HepG2 (cell line): ENCODE data around the gene SEPTIN10. TPM values are rescaled to one million over a fixed set of nuclear protein-coding genes. Genes with fewer than 3 reads are reported as not detected.

Experiments
- ARNT ChIP-seq: fragments of 450-650 bp; IDR thresholded peaks from 2 replicates; pipeline ENCODE4 v1.6.1; 2017
- BCL6 ChIP-seq: IDR thresholded peaks from 2 replicates; pipeline ENCODE4 v1.6.1; 2016; ENCODE audit warnings: missing genetic modification reagents, missing compliant biosample characterization
- BHLHE40 ChIP-seq: IDR thresholded peaks from 2 replicates; pipeline ENCODE4 v1.6.1; 2011; ENCODE audit warnings: low read length, improper control_type of control experiment
- CBFB ChIP-seq: sonication (generic); formaldehyde crosslinking; IDR thresholded peaks from 2 replicates; pipeline ENCODE4 v1.4.0; 2020; ENCODE audit warnings: missing genetic modification reagents
- CEBPG ChIP-seq: IDR thresholded peaks from 2 replicates; pipeline ENCODE4 v1.6.1; 2016
- EED ChIP-seq: sonication (generic); formaldehyde crosslinking; IDR thresholded peaks from 2 replicates; pipeline ENCODE4 v1.5.0; 2020; ENCODE audit warnings: mild to moderate bottlenecking, missing genetic modification reagents
- GABPB1 ChIP-seq: IDR thresholded peaks from 2 replicates; pipeline ENCODE4 v1.6.1; 2016; ENCODE audit warnings: mild to moderate bottlenecking, missing genetic modification reagents, moderate library complexity, missing compliant biosample characterization
- GTF3A ChIP-seq: sonication (generic); formaldehyde crosslinking; conservative IDR thresholded peaks from 2 replicates; pipeline ENCODE4 v1.4.0; 2020; ENCODE audit warnings: mild to moderate bottlenecking, missing genetic modification reagents
- HDAC2 ChIP-seq: sonication (generic); formaldehyde crosslinking; IDR thresholded peaks from 2 replicates; pipeline ENCODE4 v1.4.0; 2020; ENCODE audit warnings: missing genetic modification reagents
- MAFG ChIP-seq: sonication (generic); formaldehyde crosslinking; IDR thresholded peaks from 2 replicates; pipeline ENCODE4 v1.5.1; 2020; ENCODE audit warnings: mild to moderate bottlenecking, missing genetic modification reagents
- MATR3 ChIP-seq: sonication (generic); formaldehyde crosslinking; IDR thresholded peaks from 2 replicates; pipeline ENCODE4 v1.4.0; 2020; ENCODE audit warnings: missing genetic modification reagents
- NCOA1 ChIP-seq: sonication (generic); formaldehyde crosslinking; IDR thresholded peaks from 2 replicates; pipeline ENCODE4 v1.9.0; 2021; ENCODE audit warnings: missing genetic modification reagents
- NFRKB ChIP-seq: fragments of 450-650 bp; IDR thresholded peaks from 2 replicates; pipeline ENCODE4 v1.6.1; 2017
- PPARG ChIP-seq: conservative IDR thresholded peaks from 2 replicates; pipeline ENCODE4 v1.6.1; 2016; ENCODE audit warnings: missing biosample characterization, missing genetic modification reagents
- RARA ChIP-seq: IDR thresholded peaks from 2 replicates; pipeline ENCODE4 v1.6.1; 2016; ENCODE audit warnings: missing genetic modification reagents, missing compliant biosample characterization
- TCF7 ChIP-seq: sonication (generic); IDR thresholded peaks from 2 replicates; pipeline ENCODE4 v1.6.1; 2016; ENCODE audit warnings: antibody characterized with exemption, low read depth
- THYN1 ChIP-seq: sonication (generic); formaldehyde crosslinking; IDR thresholded peaks from 2 replicates; pipeline ENCODE4 v1.8.1; 2023; ENCODE audit warnings: low read depth, mild to moderate bottlenecking, moderate library complexity, missing genetic modification reagents, borderline replicate concordance
- ZFAT ChIP-seq: sonication (generic); formaldehyde crosslinking; conservative IDR thresholded peaks from 2 replicates; pipeline ENCODE4 v1.8.1; 2023; ENCODE audit warnings: missing genetic modification reagents, inconsistent platforms
- ZFY ChIP-seq: sonication (generic); formaldehyde crosslinking; IDR thresholded peaks from 2 replicates; pipeline ENCODE4 v1.4.0; 2020; ENCODE audit warnings: missing genetic modification reagents
- ZIK1 ChIP-seq: sonication (generic); formaldehyde crosslinking; IDR thresholded peaks from 2 replicates; pipeline ENCODE4 v1.5.0; 2020; ENCODE audit warnings: mild to moderate bottlenecking, low read depth, missing genetic modification reagents, borderline replicate concordance
- ZNF136 ChIP-seq: sonication (generic); formaldehyde crosslinking; IDR thresholded peaks from 2 replicates; pipeline ENCODE4 v1.8.1; 2022; ENCODE audit warnings: low read depth, mild to moderate bottlenecking, moderate library complexity, missing genetic modification reagents
- ZNF605 ChIP-seq: sonication (generic); formaldehyde crosslinking; IDR thresholded peaks from 2 replicates; pipeline ENCODE4 v1.8.0; 2022; ENCODE audit warnings: mild to moderate bottlenecking, missing genetic modification reagents
- ZNF660 ChIP-seq: sonication (generic); formaldehyde crosslinking; IDR thresholded peaks from 2 replicates; pipeline ENCODE4 v1.5.1; 2020; ENCODE audit warnings: mild to moderate bottlenecking, low read depth, missing genetic modification reagents, borderline replicate concordance
- polyA plus RNA-seq, 8 experiments: library from polyadenylated mRNA; depleted of rRNA in 3 of 8; stranded (reverse) in 7 of 8; unstranded in 1 of 8; fragments of >200 nt; fragmentation: Illumina TruSeq in 4 of 8; extraction: Trizol in 4 of 8; gene quantifications; 2 replicates each; pipeline versions ENCODE4 v1.2.1 to v1.2.3, GENCODE V29; 2011 to 2016; ENCODE audit warnings: low read depth in 4 of 8, missing spikeins in 1 of 8, mixed read lengths in 1 of 8; ENCODE audit not compliant: insufficient read depth in 1 of 8
- total RNA-seq, 5 experiments: library from RNA; depleted of rRNA; stranded (reverse); fragments of >200 nt; fragmentation: Illumina TruSeq; extraction: Trizol; gene quantifications; 2 replicates each; pipeline ENCODE4 v1.2.3, GENCODE V29; 2016; ENCODE audit warnings: low read depth in 1 of 5
- TF ChIP-seq, protein P1 (sequence below): IDR thresholded peaks from 2 replicates; pipeline ENCODE4 v1.6.1; 2018; ENCODE audit warnings: missing genetic modification reagents, mild to moderate bottlenecking, missing compliant biosample characterization
- TF ChIP-seq, protein P2 (sequence below): sonication (generic); formaldehyde crosslinking; IDR thresholded peaks from 2 replicates; pipeline ENCODE4 v1.4.0; 2020; ENCODE audit warnings: missing genetic modification reagents
- TF ChIP-seq, protein P3 (sequence below): sonication (generic); formaldehyde crosslinking; IDR thresholded peaks from 2 replicates; pipeline ENCODE4 v1.5.0; 2020; ENCODE audit warnings: mild to moderate bottlenecking, missing genetic modification reagents
- TF ChIP-seq, protein P4 (sequence below): sonication (generic); formaldehyde crosslinking; IDR thresholded peaks from 2 replicates; pipeline ENCODE4 v1.5.1; 2020; ENCODE audit warnings: missing genetic modification reagents, mild to moderate bottlenecking, borderline replicate concordance

The SEPTIN10 gene
- total and polyA plus RNA-seq, 2 of the 13 experiments (the other 11 are each of a cell fraction or from before 2014, with no cell fraction given): 45.8 to 67.5 TPM

DNA sequence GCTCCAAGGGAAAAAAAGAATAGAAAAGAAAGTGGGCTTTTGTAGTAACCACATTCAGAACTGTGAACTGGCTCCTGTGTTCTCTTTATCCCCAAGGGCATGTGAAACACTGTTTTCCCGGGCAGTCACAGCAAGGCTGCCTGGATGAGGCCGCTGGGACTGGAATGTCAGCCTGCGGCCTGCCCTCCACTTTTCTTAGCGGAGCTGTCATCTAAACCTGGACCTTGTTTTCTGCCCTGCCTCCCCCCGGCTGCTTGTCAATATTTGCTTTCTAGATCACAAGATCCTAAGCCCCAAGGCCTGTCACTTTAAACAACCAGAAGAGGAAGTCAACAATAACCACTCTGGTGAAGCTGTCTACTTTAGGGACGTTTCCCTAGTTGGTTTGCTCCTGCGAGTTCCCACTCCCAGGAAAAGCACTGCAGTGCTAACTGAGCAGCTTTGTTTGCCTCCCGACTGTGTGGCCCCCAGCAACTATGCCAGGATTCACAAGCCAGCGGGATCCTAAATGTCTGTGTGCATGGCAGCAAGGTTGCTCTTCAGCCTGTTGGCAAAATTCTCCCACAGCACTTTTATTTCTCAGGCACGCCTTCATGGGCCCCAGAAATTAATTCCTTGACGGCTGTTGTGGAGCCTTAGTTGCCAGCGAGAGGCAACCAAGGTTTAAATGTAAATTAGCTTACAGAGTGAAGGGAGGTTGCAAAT, 31.0 kb upstream of the SEPTIN10 start (continued):
- TF ChIP-seq, protein P1, sequence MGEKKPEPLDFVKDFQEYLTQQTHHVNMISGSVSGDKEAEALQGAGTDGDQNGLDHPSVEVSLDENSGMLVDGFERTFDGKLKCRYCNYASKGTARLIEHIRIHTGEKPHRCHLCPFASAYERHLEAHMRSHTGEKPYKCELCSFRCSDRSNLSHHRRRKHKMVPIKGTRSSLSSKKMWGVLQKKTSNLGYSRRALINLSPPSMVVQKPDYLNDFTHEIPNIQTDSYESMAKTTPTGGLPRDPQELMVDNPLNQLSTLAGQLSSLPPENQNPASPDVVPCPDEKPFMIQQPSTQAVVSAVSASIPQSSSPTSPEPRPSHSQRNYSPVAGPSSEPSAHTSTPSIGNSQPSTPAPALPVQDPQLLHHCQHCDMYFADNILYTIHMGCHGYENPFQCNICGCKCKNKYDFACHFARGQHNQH (CRISPR knock-in tag): peak; percentile 99
- TF ChIP-seq THYN1 (CRISPR knock-in tag) (0 out of 2 replicates have a peak, but pooled peaks have one; percentile 48), ZFY (CRISPR knock-in tag) (peak; percentile 94), NFRKB (no peak), NCOA1 (CRISPR knock-in tag) (peak; percentile 97), ARNT (no peak), ZNF660 (CRISPR knock-in tag) (no peak), HDAC2 (CRISPR knock-in tag) (peak; percentile 99), PPARG (peak; percentile 96), GABPB1 (CRISPR knock-in tag) (peak; percentile 71), RARA (CRISPR knock-in tag) (peak; percentile 95), ZIK1 (CRISPR knock-in tag) (peak; percentile 61; the same call in 1 of the 2 replicates), ZFAT (0 out of 2 replicates have a peak, but pooled peaks have one; percentile 32), ZNF136 (CRISPR knock-in tag) (peak; percentile 93), GTF3A (peak; percentile 83; the same call in 1 of the 2 replicates), EED (CRISPR knock-in tag) (no peak), CBFB (CRISPR knock-in tag) (peak; percentile 94), MATR3 (CRISPR knock-in tag) (no peak), CEBPG (CRISPR knock-in tag) (peak; percentile 60), TCF7 (peak; percentile 97), BCL6 (CRISPR knock-in tag) (peak; percentile 94), ZNF605 (CRISPR knock-in tag) (peak; percentile 96), BHLHE40 (peak; percentile 80), MAFG (no peak)
- TF ChIP-seq, protein P2, sequence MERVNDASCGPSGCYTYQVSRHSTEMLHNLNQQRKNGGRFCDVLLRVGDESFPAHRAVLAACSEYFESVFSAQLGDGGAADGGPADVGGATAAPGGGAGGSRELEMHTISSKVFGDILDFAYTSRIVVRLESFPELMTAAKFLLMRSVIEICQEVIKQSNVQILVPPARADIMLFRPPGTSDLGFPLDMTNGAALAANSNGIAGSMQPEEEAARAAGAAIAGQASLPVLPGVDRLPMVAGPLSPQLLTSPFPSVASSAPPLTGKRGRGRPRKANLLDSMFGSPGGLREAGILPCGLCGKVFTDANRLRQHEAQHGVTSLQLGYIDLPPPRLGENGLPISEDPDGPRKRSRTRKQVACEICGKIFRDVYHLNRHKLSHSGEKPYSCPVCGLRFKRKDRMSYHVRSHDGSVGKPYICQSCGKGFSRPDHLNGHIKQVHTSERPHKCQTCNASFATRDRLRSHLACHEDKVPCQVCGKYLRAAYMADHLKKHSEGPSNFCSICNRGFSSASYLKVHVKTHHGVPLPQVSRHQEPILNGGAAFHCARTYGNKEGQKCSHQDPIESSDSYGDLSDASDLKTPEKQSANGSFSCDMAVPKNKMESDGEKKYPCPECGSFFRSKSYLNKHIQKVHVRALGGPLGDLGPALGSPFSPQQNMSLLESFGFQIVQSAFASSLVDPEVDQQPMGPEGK (CRISPR knock-in tag): peak; percentile 99
- TF ChIP-seq, protein P3, sequence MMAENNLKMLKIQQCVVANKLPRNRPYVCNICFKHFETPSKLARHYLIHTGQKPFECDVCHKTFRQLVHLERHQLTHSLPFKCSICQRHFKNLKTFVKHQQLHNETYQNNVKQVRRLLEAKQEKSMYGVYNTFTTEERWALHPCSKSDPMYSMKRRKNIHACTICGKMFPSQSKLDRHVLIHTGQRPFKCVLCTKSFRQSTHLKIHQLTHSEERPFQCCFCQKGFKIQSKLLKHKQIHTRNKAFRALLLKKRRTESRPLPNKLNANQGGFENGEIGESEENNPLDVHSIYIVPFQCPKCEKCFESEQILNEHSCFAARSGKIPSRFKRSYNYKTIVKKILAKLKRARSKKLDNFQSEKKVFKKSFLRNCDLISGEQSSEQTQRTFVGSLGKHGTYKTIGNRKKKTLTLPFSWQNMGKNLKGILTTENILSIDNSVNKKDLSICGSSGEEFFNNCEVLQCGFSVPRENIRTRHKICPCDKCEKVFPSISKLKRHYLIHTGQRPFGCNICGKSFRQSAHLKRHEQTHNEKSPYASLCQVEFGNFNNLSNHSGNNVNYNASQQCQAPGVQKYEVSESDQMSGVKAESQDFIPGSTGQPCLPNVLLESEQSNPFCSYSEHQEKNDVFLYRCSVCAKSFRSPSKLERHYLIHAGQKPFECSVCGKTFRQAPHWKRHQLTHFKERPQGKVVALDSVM (CRISPR knock-in tag): peak; percentile 71
- TF ChIP-seq, protein P4, sequence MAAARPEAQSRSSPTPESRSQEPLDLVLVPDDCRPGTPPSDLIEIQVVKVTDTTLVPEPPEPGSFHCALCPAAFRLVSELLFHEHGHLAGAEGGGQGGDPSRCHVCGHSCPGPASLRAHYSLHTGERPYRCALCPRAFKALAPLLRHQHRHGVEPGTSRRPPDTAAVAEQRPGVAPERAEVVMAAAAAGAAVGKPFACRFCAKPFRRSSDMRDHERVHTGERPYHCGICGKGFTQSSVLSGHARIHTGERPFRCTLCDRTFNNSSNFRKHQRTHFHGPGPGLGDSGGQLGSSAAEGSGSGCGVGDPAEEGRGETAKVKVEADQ (CRISPR knock-in tag): no peak; the same call in 1 of the 2 replicates
